ENCODE results near the gene KLHDC3. TPM values are rescaled to one million over a fixed set of nuclear protein-coding genes. Genes with fewer than 3 reads are reported as not detected.

Gene KLHDC3
- total and polyA plus RNA-seq, 9 of the 15 experiments (the other 6 are each of a cell fraction or from before 2014, with no cell fraction given): 4.5 to 171 (median 107) TPM

- TF ChIP-seq ZNF408 (CRISPR knock-in tag; IDR thresholded peaks at IDR 0.05; ENCODE audit: low read depth): no peak
- no peak for TF ChIP-seq ZNF212 (CRISPR knock-in tag; IDR thresholded peaks at IDR 0.05)
- peak; percentile 70 for TF ChIP-seq ZNF592 (IDR thresholded peaks at IDR 0.05)
- peak; percentile 97 for TF ChIP-seq SMARCE1 (IDR thresholded peaks at IDR 0.05)
- TF ChIP-seq, protein P1, sequence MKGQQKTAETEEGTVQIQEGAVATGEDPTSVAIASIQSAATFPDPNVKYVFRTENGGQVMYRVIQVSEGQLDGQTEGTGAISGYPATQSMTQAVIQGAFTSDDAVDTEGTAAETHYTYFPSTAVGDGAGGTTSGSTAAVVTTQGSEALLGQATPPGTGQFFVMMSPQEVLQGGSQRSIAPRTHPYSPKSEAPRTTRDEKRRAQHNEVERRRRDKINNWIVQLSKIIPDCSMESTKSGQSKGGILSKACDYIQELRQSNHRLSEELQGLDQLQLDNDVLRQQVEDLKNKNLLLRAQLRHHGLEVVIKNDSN (CRISPR knock-in tag; IDR thresholded peaks at IDR 0.05): no peak
- peak; percentile 47; the same call in 1 of the 2 replicates for TF ChIP-seq ZEB2 (IDR thresholded peaks at IDR 0.05)
- peak; percentile 99 for TF ChIP-seq JUND (IDR thresholded peaks at IDR 0.05; ENCODE audit: borderline replicate concordance, low read depth, low read length)
- TF ChIP-seq JUND (tag; IDR thresholded peaks at IDR 0.05; ENCODE audit: borderline replicate concordance, low read depth, low read length): peak; percentile 100
- TF ChIP-seq SMARCA4 (IDR thresholded peaks at IDR 0.05): peak; percentile 96
- TF ChIP-seq PKNOX1 (IDR thresholded peaks at IDR 0.05): peak; percentile 92
- TF ChIP-seq DPF2 (IDR thresholded peaks at IDR 0.05): peak; percentile 97
- TF ChIP-seq JUNB (CRISPR knock-in tag; conservative IDR thresholded peaks at IDR 0.05): peak; percentile 82
- no peak for TF ChIP-seq HNRNPLL (IDR thresholded peaks at IDR 0.05; ENCODE audit: low read depth, low read length, poor library complexity, severe bottlenecking)
- peak; percentile 59 for TF ChIP-seq DACH1 (IDR thresholded peaks at IDR 0.05; ENCODE audit: partially characterized antibody)
- no peak for TF ChIP-seq COPS2 (conservative IDR thresholded peaks at IDR 0.05)
- TF ChIP-seq ZFX (CRISPR knock-in tag; IDR thresholded peaks at IDR 0.05): 0 out of 2 replicates have a peak, but pooled peaks have one; percentile 25
- TF ChIP-seq FOSL1 (tag; conservative IDR thresholded peaks at IDR 0.05): peak; percentile 98
- TF ChIP-seq ATF7 (IDR thresholded peaks at IDR 0.05): peak; percentile 74; the same call in 1 of the 2 replicates
- no peak for TF ChIP-seq BRCA1 (IDR thresholded peaks at IDR 0.05)
- no peak for TF ChIP-seq BRCA1 (CRISPR knock-in tag; IDR thresholded peaks at IDR 0.05)
- peak; percentile 82; the same call in 1 of the 2 replicates for TF ChIP-seq ZNF263 (CRISPR knock-in tag; IDR thresholded peaks at IDR 0.05; ENCODE audit: borderline replicate concordance)
- TF ChIP-seq ZZZ3 (IDR thresholded peaks at IDR 0.05): no peak
- TF ChIP-seq MAFK (IDR thresholded peaks at IDR 0.05; ENCODE audit: low read length): peak; percentile 85
- TF ChIP-seq MEIS2 (IDR thresholded peaks at IDR 0.05; ENCODE audit: partially characterized antibody): peak; percentile 92
- no peak for TF ChIP-seq ZNF507 (tag; conservative IDR thresholded peaks at IDR 0.05)
- TF ChIP-seq BACH1 (tag; IDR thresholded peaks at IDR 0.05): peak; percentile 67; the same call in 1 of the 2 replicates
Measured at GRCh38 chr6:42970871-42971612, 43.0 kb upstream of the KLHDC3 start (continued).
